HepG2 (cell line): Measurements from ENCODE around the gene SLC39A3. TPM values are rescaled to one million over a fixed set of nuclear protein-coding genes. Genes with fewer than 3 reads are reported as not detected.

Source experiments
- AKAP8 ChIP-seq: sonication (generic); formaldehyde crosslinking; IDR thresholded peaks from 2 replicates; pipeline ENCODE4 v1.5.1; 2020; ENCODE audit warnings: mild to moderate bottlenecking, missing genetic modification reagents
- ATRX ChIP-seq: sonication (generic); formaldehyde crosslinking; IDR thresholded peaks from 2 replicates; pipeline ENCODE4 v1.4.0; 2020; ENCODE audit warnings: missing genetic modification reagents, borderline replicate concordance
- CCAR2 ChIP-seq: fragments of 200-400 bp; formaldehyde crosslinking; optimal IDR thresholded peaks from 2 replicates; pipeline ENCODE3; 2018; ENCODE audit warnings: low read depth, mild to moderate bottlenecking, low read length, moderate library complexity
- ELF4 ChIP-seq: sonication (generic); formaldehyde crosslinking; IDR thresholded peaks from 2 replicates; pipeline ENCODE4 v1.5.0; 2020; ENCODE audit warnings: missing genetic modification reagents, mild to moderate bottlenecking, moderate library complexity, borderline replicate concordance
- NCOA1 ChIP-seq: sonication (generic); formaldehyde crosslinking; IDR thresholded peaks from 2 replicates; pipeline ENCODE4 v1.9.0; 2021; ENCODE audit warnings: missing genetic modification reagents
- NCOA2 ChIP-seq: sonication (generic); formaldehyde crosslinking; IDR thresholded peaks from 2 replicates; pipeline ENCODE4 v1.8.0; 2022; ENCODE audit warnings: inconsistent platforms
- REL ChIP-seq: sonication (generic); formaldehyde crosslinking; conservative IDR thresholded peaks from 2 replicates; pipeline ENCODE4 v1.8.0; 2022; ENCODE audit warnings: mild to moderate bottlenecking, missing genetic modification reagents, moderate library complexity
- SKI ChIP-seq: fragments of 450-650 bp; IDR thresholded peaks from one replicate; pipeline ENCODE4 v1.6.1; 2018; ENCODE audit warnings: mild to moderate bottlenecking; ENCODE audit not compliant: partially characterized antibody
- TARDBP ChIP-seq: sonication (generic); formaldehyde crosslinking; IDR thresholded peaks from 2 replicates; pipeline ENCODE4 v1.8.0; 2022; ENCODE audit warnings: mild to moderate bottlenecking, missing genetic modification reagents
- ZFYVE20 ChIP-seq: sonication (generic); formaldehyde crosslinking; IDR thresholded peaks from 2 replicates; pipeline ENCODE4 v1.8.0; 2023; ENCODE audit warnings: low read depth, mild to moderate bottlenecking, moderate library complexity, missing genetic modification reagents, borderline replicate concordance
- ZNF839 ChIP-seq: sonication (generic); formaldehyde crosslinking; IDR thresholded peaks from 2 replicates; pipeline ENCODE4 v1.4.0; 2020; ENCODE audit warnings: missing genetic modification reagents, mild to moderate bottlenecking, borderline replicate concordance
- polyA plus RNA-seq, 8 experiments: library from polyadenylated mRNA; depleted of rRNA in 3 of 8; stranded (reverse) in 7 of 8; unstranded in 1 of 8; fragments of >200 nt; fragmentation: Illumina TruSeq in 4 of 8; extraction: Trizol in 4 of 8; gene quantifications; 2 replicates each; pipeline versions ENCODE4 v1.2.1 to v1.2.3, GENCODE V29; 2011 to 2016; ENCODE audit warnings: low read depth in 4 of 8, missing spikeins in 1 of 8, mixed read lengths in 1 of 8; ENCODE audit not compliant: insufficient read depth in 1 of 8
- total RNA-seq, 5 experiments: library from RNA; depleted of rRNA; stranded (reverse); fragments of >200 nt; fragmentation: Illumina TruSeq; extraction: Trizol; gene quantifications; 2 replicates each; pipeline ENCODE4 v1.2.3, GENCODE V29; 2016; ENCODE audit warnings: low read depth in 1 of 5
- TF ChIP-seq, protein P1 (sequence below): sonication (generic); formaldehyde crosslinking; IDR thresholded peaks from 2 replicates; pipeline ENCODE4 v1.5.0; 2020; ENCODE audit warnings: missing genetic modification reagents
- TF ChIP-seq, protein P2 (sequence below): sonication (generic); formaldehyde crosslinking; IDR thresholded peaks from 2 replicates; pipeline ENCODE4 v1.4.0; 2020; ENCODE audit warnings: mild to moderate bottlenecking, missing genetic modification reagents
- TF ChIP-seq, protein P3 (sequence below): sonication (generic); formaldehyde crosslinking; IDR thresholded peaks from 2 replicates; pipeline ENCODE4 v1.4.0; 2020; ENCODE audit warnings: low read depth, mild to moderate bottlenecking, missing genetic modification reagents
- TF ChIP-seq, protein P4 (sequence below): sonication (generic); formaldehyde crosslinking; IDR thresholded peaks from 2 replicates; pipeline ENCODE4 v1.5.0; 2020; ENCODE audit warnings: missing genetic modification reagents, mild to moderate bottlenecking, borderline replicate concordance

The SLC39A3 gene
- total and polyA plus RNA-seq, 2 of the 13 experiments (the other 11 are each of a cell fraction or from before 2014, with no cell fraction given), result 33.6 to 41.6 TPM

DNA sequence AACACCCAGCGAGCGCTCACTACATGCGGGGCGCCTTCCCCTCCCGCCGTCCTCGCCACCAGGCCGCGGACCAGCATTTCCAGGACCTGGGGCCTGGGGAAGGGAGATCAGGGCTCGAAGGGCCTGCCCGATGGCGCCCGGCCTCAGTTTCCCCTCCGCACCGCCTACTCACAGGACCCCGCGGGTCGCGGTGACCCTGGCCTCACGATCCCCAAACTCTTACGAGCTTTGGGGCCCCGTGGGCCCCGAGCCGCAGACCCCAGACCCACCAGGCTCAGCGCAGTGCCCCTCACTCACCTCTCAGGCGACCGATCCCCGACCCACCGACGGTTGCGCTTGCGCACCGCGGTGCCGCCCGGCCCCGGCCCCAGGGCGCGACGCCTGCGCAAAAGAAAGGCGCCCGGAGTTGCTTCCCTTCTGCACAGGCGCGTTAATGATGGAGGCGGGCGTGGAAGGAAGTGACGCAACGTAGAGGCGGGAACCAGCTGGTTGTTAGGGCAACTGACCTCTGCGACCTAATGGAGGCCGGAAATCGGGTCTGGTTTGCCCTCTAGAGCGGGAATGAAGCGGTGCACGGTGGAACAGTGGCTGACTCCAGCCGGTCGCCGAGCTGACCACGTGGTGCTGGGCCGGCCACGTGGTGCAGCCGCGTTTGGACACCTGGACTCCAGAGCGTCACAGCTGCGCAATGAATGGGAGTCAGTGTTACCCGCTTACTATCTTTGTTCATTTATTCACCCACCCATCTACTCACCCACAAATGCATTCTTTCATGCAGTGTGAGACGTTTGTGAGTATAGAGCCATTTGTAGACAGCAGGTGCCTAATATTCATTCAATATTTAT is 43.3 kb upstream of the SLC39A3 start, which contains the start of gene SGTA (continued):
- peak; percentile 78; the same call in 1 of the 2 replicates for TF ChIP-seq ELF4
- TF ChIP-seq NCOA2 (CRISPR knock-in tag), result peak; percentile 69
- TF ChIP-seq, protein P1, sequence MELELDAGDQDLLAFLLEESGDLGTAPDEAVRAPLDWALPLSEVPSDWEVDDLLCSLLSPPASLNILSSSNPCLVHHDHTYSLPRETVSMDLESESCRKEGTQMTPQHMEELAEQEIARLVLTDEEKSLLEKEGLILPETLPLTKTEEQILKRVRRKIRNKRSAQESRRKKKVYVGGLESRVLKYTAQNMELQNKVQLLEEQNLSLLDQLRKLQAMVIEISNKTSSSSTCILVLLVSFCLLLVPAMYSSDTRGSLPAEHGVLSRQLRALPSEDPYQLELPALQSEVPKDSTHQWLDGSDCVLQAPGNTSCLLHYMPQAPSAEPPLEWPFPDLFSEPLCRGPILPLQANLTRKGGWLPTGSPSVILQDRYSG (CRISPR knock-in tag), result peak; percentile 97
- TF ChIP-seq ATRX (CRISPR knock-in tag), result no peak
- TF ChIP-seq ZNF839 (CRISPR knock-in tag), result peak; percentile 86; the same call in 1 of the 2 replicates
- TF ChIP-seq, protein P2, sequence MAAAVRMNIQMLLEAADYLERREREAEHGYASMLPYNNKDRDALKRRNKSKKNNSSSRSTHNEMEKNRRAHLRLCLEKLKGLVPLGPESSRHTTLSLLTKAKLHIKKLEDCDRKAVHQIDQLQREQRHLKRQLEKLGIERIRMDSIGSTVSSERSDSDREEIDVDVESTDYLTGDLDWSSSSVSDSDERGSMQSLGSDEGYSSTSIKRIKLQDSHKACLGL, result peak; percentile 98
- TF ChIP-seq REL (CRISPR knock-in tag), result peak; percentile 99
- TF ChIP-seq, protein P3, sequence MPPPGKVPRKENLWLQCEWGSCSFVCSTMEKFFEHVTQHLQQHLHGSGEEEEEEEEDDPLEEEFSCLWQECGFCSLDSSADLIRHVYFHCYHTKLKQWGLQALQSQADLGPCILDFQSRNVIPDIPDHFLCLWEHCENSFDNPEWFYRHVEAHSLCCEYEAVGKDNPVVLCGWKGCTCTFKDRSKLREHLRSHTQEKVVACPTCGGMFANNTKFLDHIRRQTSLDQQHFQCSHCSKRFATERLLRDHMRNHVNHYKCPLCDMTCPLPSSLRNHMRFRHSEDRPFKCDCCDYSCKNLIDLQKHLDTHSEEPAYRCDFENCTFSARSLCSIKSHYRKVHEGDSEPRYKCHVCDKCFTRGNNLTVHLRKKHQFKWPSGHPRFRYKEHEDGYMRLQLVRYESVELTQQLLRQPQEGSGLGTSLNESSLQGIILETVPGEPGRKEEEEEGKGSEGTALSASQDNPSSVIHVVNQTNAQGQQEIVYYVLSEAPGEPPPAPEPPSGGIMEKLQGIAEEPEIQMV (CRISPR knock-in tag), result peak; percentile 81; the same call in 1 of the 2 replicates
- TF ChIP-seq, protein P4, sequence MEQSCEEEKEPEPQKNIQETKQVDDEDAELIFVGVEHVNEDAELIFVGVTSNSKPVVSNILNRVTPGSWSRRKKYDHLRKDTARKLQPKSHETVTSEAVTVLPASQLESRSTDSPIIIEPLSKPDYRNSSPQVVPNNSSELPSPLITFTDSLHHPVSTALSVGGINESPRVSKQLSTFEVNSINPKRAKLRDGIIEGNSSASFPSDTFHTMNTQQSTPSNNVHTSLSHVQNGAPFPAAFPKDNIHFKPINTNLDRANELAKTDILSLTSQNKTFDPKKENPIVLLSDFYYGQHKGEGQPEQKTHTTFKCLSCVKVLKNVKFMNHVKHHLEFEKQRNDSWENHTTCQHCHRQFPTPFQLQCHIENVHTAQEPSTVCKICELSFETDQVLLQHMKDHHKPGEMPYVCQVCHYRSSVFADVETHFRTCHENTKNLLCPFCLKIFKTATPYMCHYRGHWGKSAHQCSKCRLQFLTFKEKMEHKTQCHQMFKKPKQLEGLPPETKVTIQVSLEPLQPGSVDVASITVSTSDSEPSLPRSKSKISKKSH, result peak; percentile 98
- TF ChIP-seq NCOA1 (CRISPR knock-in tag), result no peak
- peak; percentile 49 for TF ChIP-seq SKI
- peak; percentile 67 for TF ChIP-seq TARDBP
- TF ChIP-seq CCAR2, result no peak
- no peak for TF ChIP-seq ZFYVE20 (CRISPR knock-in tag)
- TF ChIP-seq AKAP8 (CRISPR knock-in tag), result peak; percentile 32; the same call in 1 of the 2 replicates
